Activated gamma-delta T cell treated with anti-CD3 and anti-CD28 coated beads, Interleukin-2, amount 50 U/mL, for 16 hours (primary cell): ENCODE results near the gene GPSM3.
"Not testable (repeated sequence)": the region's sequence is repeated elsewhere in the genome, so short reads cannot be mapped to it uniquely, and the experiment has no call there.

Experiments used
- DNase-seq: peaks from one replicate; pipeline ENCODE4 v3.0.0-alpha.2; 2020; ENCODE audit warnings: low read depth

Gene GPSM3

DNA sequence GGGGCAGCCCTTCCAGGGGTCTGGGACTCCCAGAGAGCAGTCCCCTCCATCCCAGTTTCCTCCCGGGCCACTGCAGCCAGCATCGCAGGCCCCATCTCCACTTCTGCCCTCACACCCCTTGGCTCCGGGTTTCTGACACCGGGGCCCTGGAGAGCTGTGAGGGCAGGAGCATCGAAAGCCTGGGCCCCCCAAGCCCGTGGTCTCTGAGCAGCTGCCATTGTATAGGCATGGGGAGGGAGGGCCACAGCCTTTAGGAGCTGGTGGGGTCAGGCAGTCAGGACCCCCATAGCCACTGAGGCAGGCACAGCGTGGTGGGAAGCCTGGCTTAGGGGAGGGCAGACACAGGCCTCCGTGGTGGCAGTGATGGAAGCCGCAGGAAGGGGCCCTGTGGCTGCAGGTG lies 9.7 kb upstream of the GPSM3 start:
- no peak for DNase-seq

DNA sequence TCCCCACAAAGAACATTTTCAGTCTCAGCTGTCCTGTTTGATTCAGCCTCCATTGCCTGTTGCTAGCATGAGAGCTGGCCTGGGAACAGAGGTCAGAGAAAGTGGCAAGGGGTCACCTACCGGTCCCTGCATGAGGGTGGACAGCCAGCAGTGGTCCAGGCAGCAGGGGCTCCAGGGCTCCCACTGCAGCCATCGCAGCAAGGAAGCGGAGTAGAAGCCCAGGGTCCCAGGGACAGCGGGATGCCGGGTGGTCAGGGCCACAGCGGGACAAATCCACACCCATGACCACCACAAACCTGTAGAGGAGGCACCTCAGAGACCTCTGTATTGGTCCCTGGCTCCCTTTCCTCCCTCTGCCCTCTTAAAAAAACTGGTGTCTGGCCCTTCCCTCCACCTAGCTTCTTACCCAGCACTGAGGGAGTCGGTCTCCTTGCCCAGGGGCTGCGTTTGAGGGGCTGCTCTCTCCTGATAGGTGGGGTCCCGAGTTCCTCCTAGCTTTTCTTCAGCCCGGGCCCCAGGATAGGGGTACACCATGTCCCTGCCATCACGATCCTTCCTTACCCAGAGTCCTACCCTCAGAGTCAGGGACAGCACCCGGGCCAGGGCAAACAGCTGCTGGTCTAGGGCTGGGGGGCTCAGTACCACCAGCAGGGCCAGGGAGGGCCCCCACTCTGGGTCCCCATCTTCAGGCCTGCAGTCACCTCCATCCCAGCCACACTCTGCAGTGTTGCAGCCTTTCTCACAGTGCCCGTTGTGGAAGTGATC lies 8.4 kb upstream of the GPSM3 start:
- DNase-seq = no peak

DNA sequence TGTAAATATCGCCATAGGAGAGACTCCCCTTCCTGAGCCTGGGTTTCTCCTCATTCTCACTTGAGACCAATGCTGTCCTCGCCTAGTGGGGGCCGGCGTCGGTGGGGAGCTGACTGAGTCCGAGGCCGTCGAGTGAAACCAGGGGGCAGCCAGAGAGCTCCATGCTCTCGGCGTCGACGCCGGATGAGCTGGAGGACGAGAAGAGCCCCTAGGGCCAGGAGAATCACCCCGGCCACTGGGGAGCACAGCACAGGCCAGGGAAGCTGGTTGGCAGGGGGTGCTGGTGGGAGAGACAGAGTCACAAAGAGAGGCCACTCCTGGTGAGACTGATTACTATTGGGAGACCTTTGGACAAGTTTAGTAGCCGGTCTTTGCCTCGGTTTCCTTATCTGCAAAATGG lies 6.4 kb upstream of the GPSM3 start:
- DNase-seq = no peak

DNA sequence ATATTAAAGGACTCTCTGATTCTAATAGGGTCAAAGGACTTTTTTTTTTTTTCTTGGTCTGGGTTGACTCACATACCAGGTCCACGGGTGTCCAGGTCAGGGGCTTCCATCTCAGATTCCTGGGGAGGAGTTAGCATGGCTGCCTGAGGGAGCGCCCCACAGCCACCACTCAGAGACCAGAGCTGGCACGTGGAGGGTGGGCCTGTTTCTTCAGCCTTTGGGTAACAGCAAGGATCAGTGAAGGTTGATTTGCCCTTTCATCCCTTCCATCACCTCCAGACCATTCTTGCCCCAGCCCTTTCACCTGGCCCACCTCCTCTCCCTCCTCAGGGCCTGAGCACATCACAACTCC lies 5.9 kb upstream of the GPSM3 start:
- DNase-seq = no peak

DNA sequence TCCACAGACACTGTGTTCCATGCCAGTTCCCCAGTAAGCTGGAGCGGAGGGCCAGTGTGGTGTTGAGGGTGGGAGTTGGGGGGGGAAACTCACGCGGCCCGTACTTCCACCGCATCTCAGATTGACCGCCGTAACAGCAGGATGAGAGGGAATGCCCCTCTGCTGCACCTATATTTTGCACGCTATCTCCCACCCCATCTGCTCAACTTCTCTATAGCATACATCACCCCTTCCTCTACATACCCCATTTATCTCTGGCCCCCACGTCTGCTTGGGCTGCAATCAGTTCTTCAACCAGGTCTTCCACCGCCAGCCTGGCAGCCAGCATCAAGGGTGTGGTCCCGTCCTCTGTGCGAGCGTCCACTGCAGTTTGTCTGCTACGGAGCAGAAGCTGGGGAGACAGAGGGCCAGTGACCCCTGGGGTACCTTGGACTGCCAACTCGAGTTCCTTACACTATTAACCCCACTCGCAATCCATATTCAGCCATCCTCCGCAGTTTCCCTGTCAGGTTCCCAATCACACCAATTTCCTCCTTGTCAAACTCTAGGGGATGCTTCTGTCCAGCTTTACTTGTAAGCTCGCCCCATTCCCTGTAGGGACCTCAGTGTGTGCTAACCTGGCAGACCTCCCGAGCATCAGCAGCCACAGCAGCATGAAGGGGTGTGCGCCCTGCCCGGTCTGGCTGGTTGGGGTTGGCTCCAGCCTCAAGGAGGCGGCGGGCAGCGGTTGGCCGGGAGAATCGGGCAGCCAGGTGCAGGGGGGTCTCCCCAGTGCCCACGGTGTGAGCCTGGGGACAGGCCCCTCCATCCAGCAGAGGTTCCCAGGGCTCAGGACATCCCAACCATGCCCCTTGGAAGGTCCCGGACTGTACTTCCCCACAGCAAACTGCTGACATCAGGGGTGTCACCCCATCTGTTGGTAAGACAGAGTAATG lies 4.5 kb upstream of the GPSM3 start:
- no peak for DNase-seq

DNA sequence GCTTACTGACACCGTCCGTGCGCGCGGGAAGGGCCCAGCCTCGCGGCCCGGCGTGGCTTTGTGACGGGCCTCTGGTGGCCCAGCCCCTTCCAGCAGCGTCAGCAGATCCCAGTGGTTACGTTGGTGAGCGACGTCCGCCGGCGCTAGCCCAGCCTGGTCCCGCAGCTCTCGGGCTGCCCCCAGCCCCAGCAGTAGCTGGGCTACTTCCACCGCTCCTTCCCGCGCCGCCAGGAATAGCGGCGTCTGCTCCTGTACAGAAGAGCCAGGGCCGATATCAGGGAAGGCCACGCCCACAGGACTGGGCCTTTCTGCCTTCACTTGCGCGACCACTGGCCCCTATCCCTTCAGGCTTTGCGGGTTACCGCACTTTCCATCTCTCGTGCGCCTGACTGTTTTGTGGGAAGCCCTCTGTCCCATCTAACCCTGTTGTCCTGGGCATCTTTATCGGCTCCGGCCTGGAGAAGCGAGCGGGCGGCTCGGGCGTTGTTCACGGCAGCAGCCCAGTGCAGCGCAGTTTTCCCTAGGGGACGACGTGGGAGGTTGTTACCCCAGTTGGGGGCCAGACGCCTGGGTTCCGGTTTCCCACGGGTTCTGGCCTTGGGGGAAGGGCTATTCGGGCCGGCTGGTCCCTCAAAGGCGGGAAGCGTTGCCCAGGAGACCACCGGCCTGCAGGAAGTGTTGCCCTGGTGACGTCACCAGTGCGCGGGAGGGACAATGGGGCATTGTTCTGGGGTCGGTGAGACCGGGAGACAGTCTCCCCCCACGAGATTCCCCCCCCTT lies 3.6 kb upstream of the GPSM3 start:
- no peak for DNase-seq

DNA sequence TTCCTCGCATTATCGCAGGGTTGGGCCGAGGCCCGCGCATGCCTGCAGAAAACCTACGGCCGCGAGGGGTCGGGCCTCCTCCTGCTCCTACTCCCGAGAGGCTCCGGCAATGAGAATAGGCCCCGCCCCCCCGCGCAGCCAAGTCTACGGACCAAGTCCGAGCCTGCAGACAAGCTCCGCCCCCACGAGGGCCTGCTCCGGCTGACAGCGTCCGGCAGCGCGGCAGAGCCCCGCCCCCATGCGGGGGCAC lies 3.1 kb upstream of the GPSM3 start:
- DNase-seq = peak; percentile 100

DNA sequence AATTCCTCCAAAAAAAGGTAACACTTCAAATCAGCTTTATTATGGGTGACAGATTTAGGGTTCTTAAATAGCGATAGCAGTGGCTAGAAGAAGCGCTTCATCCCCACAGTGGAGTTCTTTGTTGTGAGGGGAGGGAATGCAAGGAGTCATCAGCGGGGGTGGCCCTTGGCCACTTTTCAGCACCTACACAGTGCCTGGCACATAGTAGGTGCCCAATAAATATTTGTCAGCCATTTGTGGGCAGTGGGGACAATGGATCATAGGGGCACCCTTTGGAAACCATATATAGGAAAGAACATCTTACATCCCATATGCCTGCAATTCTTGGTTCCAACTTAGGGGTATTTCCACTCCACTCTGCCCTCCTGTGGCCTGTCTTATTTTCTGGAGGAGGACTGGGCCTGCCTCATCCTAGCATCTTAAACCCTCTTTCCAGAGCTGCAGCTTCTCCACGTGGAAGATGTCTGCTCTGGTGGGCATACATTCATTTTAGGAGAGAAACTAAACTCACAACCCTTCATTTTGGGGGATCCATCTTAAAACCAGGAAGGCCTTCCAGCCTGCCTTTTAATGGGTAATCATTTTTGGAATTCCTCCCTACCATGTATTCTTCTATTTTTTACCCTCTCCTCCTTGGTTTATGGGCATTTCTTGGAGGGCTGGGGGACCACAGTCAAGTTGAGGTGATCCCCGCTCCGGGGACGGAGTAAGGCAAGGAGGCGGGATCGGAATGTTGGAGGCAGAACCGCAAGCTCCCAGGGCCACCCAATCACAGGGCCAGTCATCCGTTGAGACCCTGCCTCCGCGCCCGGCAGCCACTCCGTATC lies 2.6 kb upstream of the GPSM3 start:
- DNase-seq = no peak

DNA sequence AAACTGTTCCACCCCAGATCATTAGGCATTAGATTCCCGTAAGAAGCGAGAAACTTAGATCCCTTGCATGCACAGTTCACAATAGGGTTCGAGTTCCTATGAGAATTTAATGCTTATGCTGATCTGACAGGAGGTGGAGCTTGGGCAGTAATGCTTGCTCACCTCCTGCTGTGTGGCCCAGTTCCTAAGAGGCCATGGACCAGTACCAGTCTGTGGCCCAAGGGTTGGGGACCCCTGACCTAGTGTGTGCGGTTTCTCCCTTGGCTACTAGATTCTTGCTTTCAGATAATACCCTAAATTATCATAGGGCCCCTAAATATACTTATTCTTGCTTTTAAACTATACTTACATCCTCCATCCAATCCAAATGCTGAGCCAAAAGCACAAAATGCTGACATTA lies 1.9 kb upstream of the GPSM3 start:
- no peak for DNase-seq

DNA sequence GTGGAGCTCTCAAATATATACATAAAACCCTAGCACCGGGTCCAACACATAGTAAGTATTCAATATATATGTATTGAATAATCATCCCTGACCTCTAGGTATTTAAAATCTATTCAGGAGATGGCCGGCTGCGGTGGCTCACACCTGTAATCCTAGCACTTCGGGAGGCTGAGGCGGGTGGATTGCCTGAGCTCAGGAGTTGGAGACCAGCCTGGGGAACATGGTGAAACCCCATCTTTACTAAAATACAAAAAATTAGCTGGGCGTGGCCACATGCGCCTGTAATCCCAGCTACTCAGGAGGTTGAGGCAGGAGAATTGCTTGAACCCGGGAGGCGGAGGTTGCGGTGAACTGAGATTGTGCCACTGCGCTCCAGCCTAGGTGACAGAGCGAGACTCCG lies 653 bp upstream of the GPSM3 start:
- not testable (repeated sequence) for DNase-seq

DNA sequence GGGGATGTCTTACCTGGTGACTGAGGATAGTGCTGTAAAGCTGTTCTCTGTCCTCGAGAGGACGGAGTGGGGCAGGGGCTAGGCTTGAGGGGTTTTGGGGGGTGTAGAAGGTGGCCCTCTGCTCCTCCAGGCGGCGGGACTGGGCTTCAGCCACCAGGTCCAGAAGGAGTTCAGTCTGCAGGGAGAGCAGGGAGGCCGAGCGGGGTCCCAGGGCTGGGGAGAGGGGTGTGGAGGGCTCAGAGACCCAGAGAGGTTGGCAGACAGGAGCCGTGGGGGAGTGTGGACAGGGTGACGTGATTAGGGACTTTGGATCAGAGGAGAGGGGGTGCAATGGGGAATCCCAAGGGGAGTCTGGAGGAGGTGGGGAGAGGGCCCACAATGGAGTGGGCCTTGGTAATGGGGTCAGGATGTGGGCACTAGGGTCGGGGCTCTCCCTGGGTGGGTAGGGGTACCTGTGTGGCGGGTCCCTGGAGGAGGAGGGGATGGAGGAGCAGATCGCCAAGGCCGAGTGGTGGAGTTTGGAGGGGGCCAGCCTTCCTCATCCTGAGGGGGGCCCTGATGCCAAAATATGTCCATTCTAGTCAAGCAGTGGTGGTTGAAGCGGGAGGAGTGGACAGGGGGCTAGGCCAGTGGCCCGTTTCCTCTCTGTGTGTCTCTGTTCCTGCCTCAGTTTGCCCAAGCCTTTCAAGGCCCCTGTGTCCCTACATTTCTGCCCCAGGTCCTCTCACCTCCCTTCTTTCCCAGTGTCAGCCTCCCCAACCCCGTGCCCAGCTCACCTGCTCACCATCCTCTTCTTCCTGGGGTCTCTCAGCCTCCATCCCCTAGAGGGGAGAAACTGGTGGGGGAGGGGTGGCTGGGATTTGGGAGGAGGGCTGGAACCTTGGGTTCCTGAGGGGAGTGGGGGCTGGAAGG lies 491 bp downstream of the GPSM3 start:
- no peak for DNase-seq

DNA sequence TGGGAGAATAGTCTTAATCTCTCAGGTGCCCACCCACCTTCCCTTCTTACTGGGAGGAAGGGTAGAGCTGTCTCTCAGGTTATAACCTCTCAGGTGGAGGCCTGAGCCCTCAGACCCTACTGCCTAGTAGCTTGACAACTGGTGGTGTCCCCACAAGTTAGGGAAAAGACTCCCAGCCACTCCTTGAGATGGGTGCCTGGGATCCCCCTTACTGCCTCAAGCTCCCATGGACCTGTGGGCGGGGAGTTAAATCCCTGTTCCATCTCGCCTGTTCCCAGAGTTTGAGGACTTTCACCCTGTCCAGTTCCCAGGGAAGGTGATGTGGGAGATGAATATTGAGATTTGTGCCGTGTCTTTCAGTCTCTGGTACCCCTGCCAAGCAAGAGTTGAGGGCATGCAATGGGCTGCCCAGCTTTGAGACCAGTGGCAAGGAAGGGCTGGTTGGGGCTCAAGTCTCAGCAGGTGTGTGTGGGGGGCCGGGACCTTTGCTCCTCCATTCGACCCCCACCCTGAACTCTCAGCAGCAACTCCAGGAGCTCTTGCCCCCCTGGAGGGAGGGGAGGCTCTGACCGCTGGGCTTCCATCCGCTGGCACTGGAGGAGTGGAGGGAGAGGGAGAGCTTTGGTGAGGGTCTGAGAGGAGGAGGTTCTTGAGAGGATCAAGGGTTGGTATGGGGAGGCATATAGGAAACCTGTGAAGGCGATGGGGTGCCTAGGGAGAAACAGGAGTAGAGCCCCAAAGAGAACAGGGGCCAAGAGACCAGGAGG lies 1.3 kb downstream of the GPSM3 start:
- no peak for DNase-seq

DNA sequence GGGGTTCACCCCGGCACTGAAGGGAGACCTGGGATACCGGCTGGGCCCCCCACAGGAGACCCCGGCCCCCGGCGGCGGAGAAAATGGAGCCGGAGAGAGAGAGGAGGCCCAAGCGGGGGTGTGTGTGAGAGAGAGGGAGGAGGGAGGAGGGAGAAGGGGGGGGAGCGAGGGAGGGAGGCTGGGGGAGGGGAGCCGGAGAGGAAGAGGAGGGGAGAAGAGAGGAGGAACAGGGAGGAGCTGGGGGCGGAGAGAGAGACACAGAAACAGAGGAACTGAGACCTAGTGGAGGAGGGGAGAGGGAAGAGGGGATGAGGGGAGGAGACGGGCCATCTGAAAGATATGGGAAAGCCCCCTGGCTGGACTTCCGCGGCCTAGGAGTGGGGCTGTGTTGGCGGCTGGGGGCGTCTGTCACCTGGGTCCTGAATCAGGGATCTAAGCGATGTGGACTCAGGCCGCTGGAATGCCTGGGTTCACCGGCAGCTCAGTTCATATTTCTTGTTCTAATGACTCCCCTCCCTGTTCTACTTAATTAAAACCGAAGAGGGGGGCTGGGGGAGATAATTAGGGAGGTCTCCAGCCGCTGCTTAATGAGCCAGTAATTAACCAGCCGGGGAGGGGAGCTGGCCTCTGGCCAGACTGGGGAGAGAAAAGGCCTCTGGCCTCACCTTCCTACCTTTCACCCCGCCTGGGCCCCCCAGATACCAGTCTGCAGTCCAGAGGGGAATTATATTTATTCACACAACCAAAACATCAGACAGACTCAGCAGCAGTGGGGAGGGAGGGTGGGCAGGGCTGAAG lies 2.2 kb downstream of the GPSM3 start, which contains the start of gene PBX2:
Gene PBX2 (minus strand): TSS at position 149 of the 798 bp plus-strand sequence. CDS start 287 bp downstream, outside the sequence.
- DNase-seq = peak; percentile 64

DNA sequence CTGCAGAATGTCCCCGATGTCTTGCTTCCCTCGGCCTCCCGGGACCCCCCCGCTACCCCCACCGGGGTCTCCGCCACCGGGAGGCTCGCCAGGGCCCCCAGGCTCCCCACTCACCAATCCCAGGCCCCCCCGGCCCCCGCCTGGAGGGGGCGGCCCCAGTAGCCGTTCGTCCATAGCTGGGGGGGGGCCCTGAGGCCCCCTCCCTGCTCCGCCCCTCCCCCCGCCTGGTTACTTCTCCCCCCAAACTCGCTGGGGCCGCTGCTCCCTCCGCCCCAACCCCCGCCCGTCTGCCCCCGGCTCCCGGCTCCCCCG lies 2.7 kb downstream of the GPSM3 start:
- DNase-seq = no peak

DNA sequence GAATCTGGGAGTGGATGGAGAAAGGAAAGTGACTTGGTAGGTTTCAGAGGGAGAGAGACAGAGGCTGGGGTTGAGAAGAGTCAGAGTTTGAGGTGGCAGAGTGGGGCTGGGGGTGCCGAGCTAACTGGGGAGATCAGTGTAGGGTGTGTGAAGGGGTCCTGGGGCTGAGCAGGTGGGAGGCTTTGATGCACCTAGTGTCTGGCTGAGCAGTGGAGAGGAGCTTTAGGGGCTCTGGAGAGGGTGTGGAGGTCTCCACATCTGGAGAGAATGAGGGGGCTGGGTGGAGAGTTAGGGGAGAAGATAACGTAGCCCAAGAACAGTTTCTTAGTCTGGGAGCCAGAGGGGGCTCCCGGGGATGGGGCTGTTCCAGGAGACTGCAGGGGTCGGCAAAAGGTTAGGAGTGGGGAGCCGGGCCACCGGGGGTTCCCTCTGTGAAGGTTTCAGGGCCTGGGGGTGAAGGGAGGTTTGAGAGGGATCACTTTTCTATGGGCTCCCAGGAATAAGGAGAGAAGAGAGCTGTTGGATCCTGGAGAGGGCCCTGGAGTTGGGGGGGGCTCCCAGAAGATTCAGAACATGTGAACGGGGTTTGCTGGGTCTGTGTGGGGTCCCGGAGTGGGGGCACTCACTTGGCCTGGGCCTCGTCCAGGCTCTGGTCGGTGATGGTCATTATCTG lies 3.2 kb downstream of the GPSM3 start:
- DNase-seq = no peak

DNA sequence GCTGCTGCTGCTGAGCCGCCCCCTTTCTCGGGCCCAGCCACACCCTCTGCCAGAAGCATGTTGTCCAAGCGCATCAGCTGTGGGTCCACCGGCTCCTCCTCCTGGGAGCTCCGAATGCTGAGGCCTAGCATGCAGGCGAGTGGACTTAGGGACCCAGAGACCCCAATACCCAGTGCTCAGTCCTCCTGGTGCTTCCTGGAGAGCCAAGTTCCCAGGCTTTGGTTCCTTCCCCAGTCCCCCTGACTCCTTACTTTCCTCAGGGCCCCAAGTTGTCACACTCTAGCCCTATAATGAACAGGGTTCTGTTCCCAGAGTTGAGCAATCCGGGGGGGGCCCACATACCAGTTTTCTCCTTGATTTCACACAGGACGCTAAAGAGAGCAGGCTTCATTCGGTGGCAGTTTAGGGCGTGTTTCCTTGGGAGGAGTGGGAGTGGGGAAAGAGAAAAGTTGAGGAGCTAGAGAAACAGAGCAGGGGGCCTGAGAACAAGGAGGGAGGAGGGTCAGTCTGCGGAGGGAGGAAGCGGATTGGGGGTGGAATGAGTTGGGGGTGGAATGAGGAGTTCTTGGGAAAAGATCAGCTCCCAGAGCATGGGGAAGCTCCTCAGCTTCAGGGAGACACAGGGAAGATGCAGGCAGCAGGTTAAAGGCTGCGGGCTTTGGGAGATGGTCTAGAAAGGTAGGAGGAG lies 3.9 kb downstream of the GPSM3 start:
- no peak for DNase-seq

DNA sequence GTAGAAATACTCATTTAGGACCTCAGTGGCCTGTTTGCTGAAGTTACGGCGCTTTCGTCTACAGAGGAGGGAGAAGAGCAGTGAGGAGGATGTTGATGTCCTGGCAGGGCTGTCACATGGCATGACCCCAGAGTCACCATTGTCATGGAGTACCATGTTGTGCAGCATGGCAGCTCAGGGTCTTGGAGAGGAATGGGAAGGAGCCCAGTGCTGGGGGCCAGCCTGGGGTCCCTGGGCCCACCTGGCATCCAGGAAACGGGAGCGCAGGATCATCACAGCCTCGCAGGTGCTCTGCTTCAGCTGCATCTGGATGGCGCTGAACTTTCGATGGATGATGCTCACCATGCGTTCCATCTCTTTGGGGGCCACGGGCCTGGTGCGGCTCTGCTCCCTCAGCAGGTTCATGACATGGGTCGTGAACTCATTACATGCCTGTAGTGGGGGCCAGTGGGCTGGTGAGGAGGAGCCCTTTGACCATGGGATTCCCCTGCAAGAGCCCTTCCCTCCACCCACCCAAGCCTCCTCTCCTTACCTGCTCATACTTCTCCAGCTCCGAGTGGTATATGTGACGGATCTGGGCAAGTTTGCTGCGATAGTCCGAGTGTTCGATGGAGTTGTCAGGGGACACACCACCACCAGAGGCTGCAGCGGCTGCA lies 4.6 kb downstream of the GPSM3 start:
- not testable (repeated sequence) for DNase-seq
